HepG2 (cell line): Measurements from ENCODE around the gene NXT1. TPM values are rescaled to one million over a fixed set of nuclear protein-coding genes. Genes with fewer than 3 reads are reported as not detected.

Experiments used
- CBFB ChIP-seq: sonication (generic); formaldehyde crosslinking; IDR thresholded peaks from 2 replicates; pipeline ENCODE4 v1.4.0; 2020; ENCODE audit warnings: missing genetic modification reagents
- EZH2 ChIP-seq: conservative IDR thresholded peaks from 2 replicates; pipeline ENCODE4 v1.6.1; 2012; ENCODE audit warnings: mild to moderate bottlenecking, low read depth, low read length, moderate library complexity
- FOXK1 ChIP-seq: sonication (generic); formaldehyde crosslinking; IDR thresholded peaks from 2 replicates; pipeline ENCODE4 v1.4.0; 2020; ENCODE audit warnings: low read depth, missing genetic modification reagents, borderline replicate concordance
- GLI4 ChIP-seq: sonication (generic); formaldehyde crosslinking; IDR thresholded peaks from 2 replicates; pipeline ENCODE4 v1.5.1; 2020; ENCODE audit warnings: missing genetic modification reagents, mild to moderate bottlenecking, moderate library complexity, borderline replicate concordance
- GPN1 ChIP-seq: sonication (generic); formaldehyde crosslinking; IDR thresholded peaks from 2 replicates; pipeline ENCODE4 v1.5.1; 2020; ENCODE audit warnings: missing genetic modification reagents, borderline replicate concordance
- HCFC1 ChIP-seq: fragments of 150-350 bp; IDR thresholded peaks from 2 replicates; pipeline ENCODE4 v1.6.1; 2014; ENCODE audit warnings: low read depth, low read length
- NKX3-1 ChIP-seq: sonication (generic); formaldehyde crosslinking; IDR thresholded peaks from 2 replicates; pipeline ENCODE4 v1.5.0; 2020; ENCODE audit warnings: missing genetic modification reagents
- STAT6 ChIP-seq: sonication (generic); formaldehyde crosslinking; IDR thresholded peaks from 2 replicates; pipeline ENCODE4 v1.4.0; 2020; ENCODE audit warnings: missing genetic modification reagents, mild to moderate bottlenecking, borderline replicate concordance
- U2AF1 ChIP-seq: fragments of 200-400 bp; formaldehyde crosslinking; optimal IDR thresholded peaks from 2 replicates; pipeline ENCODE3; 2017; ENCODE audit warnings: mild to moderate bottlenecking, low read depth, low read length
- ZBTB10 ChIP-seq: sonication (generic); formaldehyde crosslinking; IDR thresholded peaks from 2 replicates; pipeline ENCODE4 v1.4.0; 2020; ENCODE audit warnings: missing genetic modification reagents, borderline replicate concordance
- ZKSCAN1 ChIP-seq: fragments of 150-350 bp; IDR thresholded peaks from 2 replicates; pipeline ENCODE4 v1.6.1; 2014; ENCODE audit warnings: low read length
- ZNF224 ChIP-seq: sonication (generic); formaldehyde crosslinking; IDR thresholded peaks from 2 replicates; pipeline ENCODE4 v1.5.0; 2020; ENCODE audit warnings: mild to moderate bottlenecking, missing genetic modification reagents
- ZNF329 ChIP-seq: sonication (generic); formaldehyde crosslinking; IDR thresholded peaks from 2 replicates; pipeline ENCODE4 v1.9.0; 2021; ENCODE audit warnings: low read depth, mild to moderate bottlenecking, missing genetic modification reagents
- ZNF703 ChIP-seq: sonication (generic); formaldehyde crosslinking; IDR thresholded peaks from 2 replicates; pipeline ENCODE4 v1.5.1; 2020; ENCODE audit warnings: missing genetic modification reagents, mild to moderate bottlenecking, moderate library complexity, borderline replicate concordance
- ZSCAN22 ChIP-seq: sonication (generic); formaldehyde crosslinking; IDR thresholded peaks from 2 replicates; pipeline ENCODE4 v1.4.0; 2020; ENCODE audit warnings: mild to moderate bottlenecking, missing genetic modification reagents
- ZXDC ChIP-seq: sonication (generic); formaldehyde crosslinking; IDR thresholded peaks from 2 replicates; pipeline ENCODE4 v1.5.0; 2020; ENCODE audit warnings: mild to moderate bottlenecking, missing genetic modification reagents
- polyA plus RNA-seq, 8 experiments: library from polyadenylated mRNA; depleted of rRNA in 3 of 8; stranded (reverse) in 7 of 8; unstranded in 1 of 8; fragments of >200 nt; fragmentation: Illumina TruSeq in 4 of 8; extraction: Trizol in 4 of 8; gene quantifications; 2 replicates each; pipeline versions ENCODE4 v1.2.1 to v1.2.3, GENCODE V29; 2011 to 2016; ENCODE audit warnings: low read depth in 4 of 8, missing spikeins in 1 of 8, mixed read lengths in 1 of 8; ENCODE audit not compliant: insufficient read depth in 1 of 8
- total RNA-seq, 5 experiments: library from RNA; depleted of rRNA; stranded (reverse); fragments of >200 nt; fragmentation: Illumina TruSeq; extraction: Trizol; gene quantifications; 2 replicates each; pipeline ENCODE4 v1.2.3, GENCODE V29; 2016; ENCODE audit warnings: low read depth in 1 of 5
- TF ChIP-seq, protein P1 (sequence below): IDR thresholded peaks from 2 replicates; pipeline ENCODE4 v1.6.1; 2016; ENCODE audit warnings: missing genetic modification reagents, missing compliant biosample characterization

The NXT1 gene
- total and polyA plus RNA-seq, 2 of the 13 experiments (the other 11 are each of a cell fraction or from before 2014, with no cell fraction given), result 35.6 to 65.9 TPM

DNA sequence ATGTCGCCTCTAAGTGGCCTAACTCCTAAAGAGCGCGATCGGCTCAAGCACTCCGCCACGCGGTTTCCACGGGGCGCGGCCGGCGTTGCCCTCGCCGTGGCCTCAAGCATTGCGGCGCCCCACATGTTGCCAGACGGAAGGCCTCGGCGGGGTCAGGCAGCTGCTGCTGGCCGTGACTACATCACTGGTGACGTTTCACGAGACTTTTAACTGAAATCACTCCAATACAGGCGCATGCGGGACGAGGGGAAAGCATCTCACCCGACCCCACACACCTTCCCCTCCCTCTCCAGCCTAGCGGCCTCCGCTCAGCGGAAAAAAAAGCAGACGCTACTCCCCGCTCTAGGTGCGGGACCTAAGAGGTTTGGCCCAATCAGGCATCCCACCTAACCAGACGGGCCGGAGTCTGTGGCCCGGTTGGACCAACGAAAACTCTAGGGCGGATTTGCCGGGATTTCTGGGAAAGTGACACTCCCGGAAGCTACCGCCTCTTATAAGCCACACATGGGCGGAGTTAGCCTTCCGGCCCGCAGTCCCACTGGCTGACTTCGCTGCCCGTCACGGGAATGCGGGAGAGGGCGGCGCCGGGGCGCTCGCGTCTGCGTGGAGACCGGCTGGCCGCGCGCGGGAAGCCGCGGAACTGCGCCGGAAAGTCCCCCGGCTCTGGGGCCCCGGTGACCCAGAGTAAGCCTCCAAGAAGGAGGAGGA, at the start of gene NXT1 (continued):
- TF ChIP-seq ZBTB10 (CRISPR knock-in tag), result no peak; the same call in 1 of the 2 replicates
- TF ChIP-seq CBFB (CRISPR knock-in tag), result no peak
- no peak for TF ChIP-seq ZKSCAN1
- no peak for TF ChIP-seq EZH2
- peak; percentile 22 for TF ChIP-seq U2AF1
- 0 out of 2 replicates have a peak, but pooled peaks have one; percentile 59 for TF ChIP-seq ZNF703 (CRISPR knock-in tag)
- no peak; the same call in 1 of the 2 replicates for TF ChIP-seq GPN1 (CRISPR knock-in tag)
- TF ChIP-seq, protein P1, sequence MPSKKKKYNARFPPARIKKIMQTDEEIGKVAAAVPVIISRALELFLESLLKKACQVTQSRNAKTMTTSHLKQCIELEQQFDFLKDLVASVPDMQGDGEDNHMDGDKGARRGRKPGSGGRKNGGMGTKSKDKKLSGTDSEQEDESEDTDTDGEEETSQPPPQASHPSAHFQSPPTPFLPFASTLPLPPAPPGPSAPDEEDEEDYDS (CRISPR knock-in tag), result peak; percentile 89
- no peak; the same call in 1 of the 2 replicates for TF ChIP-seq ZXDC (CRISPR knock-in tag)
- TF ChIP-seq ZSCAN22 (CRISPR knock-in tag), result no peak
- TF ChIP-seq NKX3-1, result peak; percentile 30; the same call in 1 of the 2 replicates
- TF ChIP-seq ZNF224 (CRISPR knock-in tag), result peak; percentile 67; the same call in 1 of the 2 replicates
- TF ChIP-seq HCFC1, result peak; percentile 78
- TF ChIP-seq STAT6, result peak; percentile 83
- TF ChIP-seq GLI4 (CRISPR knock-in tag), result peak; percentile 75; the same call in 1 of the 2 replicates
- 0 out of 2 replicates have a peak, but pooled peaks have one; percentile 26 for TF ChIP-seq ZNF329 (CRISPR knock-in tag)
- no peak; the same call in 1 of the 2 replicates for TF ChIP-seq FOXK1
